DOHH2 (cell line): ENCODE results near the gene MAP4K2.

Source experiments
- H3F3A ChIP-seq: fragments of 200-600 bp; sonication (generic), shearing (Covaris generic); 2 replicates; pipeline ENCODE4 v1.6.0; 2016; ENCODE audit warnings: antibody characterized with exemption, mild to moderate bottlenecking; ENCODE audit not compliant: control insufficient read depth, insufficient read depth
- H3K27ac ChIP-seq: fragments of 200-600 bp; sonication (generic); 2 replicates; pipeline ENCODE4 v1.5.1; 2014; ENCODE audit warnings: low read depth, mild to moderate bottlenecking, low read length, moderate library complexity
- H3K27me3 ChIP-seq: fragments of 200-600 bp; sonication (generic); 2 replicates; pipeline ENCODE4 v1.6.1; 2014; ENCODE audit warnings: mild to moderate bottlenecking, low read length, mixed read lengths; ENCODE audit not compliant: control insufficient read depth
- H3K36me3 ChIP-seq: fragments of 200-600 bp; sonication (generic); 2 replicates; pipeline ENCODE4 v1.6.1; 2014; ENCODE audit warnings: mild to moderate bottlenecking, low read length, moderate library complexity, mixed read lengths; ENCODE audit not compliant: control insufficient read depth
- H3K4me1 ChIP-seq: fragments of 200-600 bp; sonication (generic); 2 replicates; pipeline ENCODE4 v1.6.1; 2014; ENCODE audit warnings: mild to moderate bottlenecking, low read length, mixed read lengths; ENCODE audit not compliant: control insufficient read depth
- H3K4me2 ChIP-seq: fragments of 200-600 bp; sonication (generic); 2 replicates; pipeline ENCODE4 v1.6.0; 2014; ENCODE audit warnings: mild to moderate bottlenecking, low read length, moderate library complexity
- H3K4me3 ChIP-seq: fragments of 200-600 bp; sonication (generic); 2 replicates; pipeline ENCODE4 v1.5.1; 2014; ENCODE audit warnings: mild to moderate bottlenecking, low read length, mixed read lengths
- H3K79me2 ChIP-seq: fragments of 200-600 bp; sonication (generic); 2 replicates; pipeline ENCODE4 v1.6.1; 2014; ENCODE audit warnings: mild to moderate bottlenecking, low read length, mixed read lengths; ENCODE audit not compliant: control insufficient read depth
- H3K9me2 ChIP-seq: fragments of 200-600 bp; sonication (generic); replicated peaks from 2 replicates; pipeline ENCODE4 v1.6.1; 2014; ENCODE audit warnings: mild to moderate bottlenecking, low read length, mixed read lengths; ENCODE audit not compliant: control insufficient read depth
- H3K9me3 ChIP-seq: fragments of 200-600 bp; sonication (generic); 2 replicates; pipeline ENCODE4 v1.6.1; 2014; ENCODE audit warnings: antibody characterized with exemption, low read length, mixed read lengths; ENCODE audit not compliant: control insufficient read depth, insufficient read depth
- H4K20me1 ChIP-seq: fragments of 200-600 bp; sonication (generic); 2 replicates; pipeline ENCODE4 v1.6.0; 2014; ENCODE audit warnings: low read depth, mild to moderate bottlenecking, antibody characterized with exemption, low read length, moderate library complexity; ENCODE audit not compliant: control insufficient read depth, insufficient read depth
- EZH2phosphoT487 ChIP-seq: fragments of 200-600 bp; sonication (generic); IDR thresholded peaks from 2 replicates; pipeline ENCODE4 v1.6.1; 2017; ENCODE audit warnings: borderline replicate concordance, mild to moderate bottlenecking, antibody characterized with exemption, low read length, moderate library complexity, mixed read lengths
- TF ChIP-seq, protein P1 (sequence below): fragments of 200-600 bp; sonication (generic); IDR thresholded peaks from one replicate; pipeline ENCODE4 v1.5.1; 2014; ENCODE audit warnings: antibody characterized with exemption, mild to moderate bottlenecking, low read depth, low read length; ENCODE audit not compliant: poor library complexity, severe bottlenecking

The MAP4K2 gene

GRCh38 chr11:64768300-64768694, 34.7 kb downstream of the MAP4K2 start:
- Histone ChIP-seq H3K4me3 (no peak overlapping the region), H3K27ac (0 out of 2 replicates have a peak overlapping the region, but pooled peaks have one; percentile 5), H3K9me2 (no peaks in the 10 kb centered on the region), H3K36me3 (peaks cover 99% of the 10 kb centered on the region), H3K27me3 (no peaks in the 10 kb centered on the region), H3K9me3 (no peaks in the 10 kb centered on the region), H3K4me1 (peaks cover 77% of the 10 kb centered on the region), H3F3A (peaks cover 80% of the 10 kb centered on the region), H4K20me1 (peaks cover 55% of the 10 kb centered on the region), H3K4me2 (no peak overlapping the region), H3K79me2 (peaks cover 70% of the 10 kb centered on the region)
- TF ChIP-seq EZH2phosphoT487: no peak
- TF ChIP-seq, protein P1, sequence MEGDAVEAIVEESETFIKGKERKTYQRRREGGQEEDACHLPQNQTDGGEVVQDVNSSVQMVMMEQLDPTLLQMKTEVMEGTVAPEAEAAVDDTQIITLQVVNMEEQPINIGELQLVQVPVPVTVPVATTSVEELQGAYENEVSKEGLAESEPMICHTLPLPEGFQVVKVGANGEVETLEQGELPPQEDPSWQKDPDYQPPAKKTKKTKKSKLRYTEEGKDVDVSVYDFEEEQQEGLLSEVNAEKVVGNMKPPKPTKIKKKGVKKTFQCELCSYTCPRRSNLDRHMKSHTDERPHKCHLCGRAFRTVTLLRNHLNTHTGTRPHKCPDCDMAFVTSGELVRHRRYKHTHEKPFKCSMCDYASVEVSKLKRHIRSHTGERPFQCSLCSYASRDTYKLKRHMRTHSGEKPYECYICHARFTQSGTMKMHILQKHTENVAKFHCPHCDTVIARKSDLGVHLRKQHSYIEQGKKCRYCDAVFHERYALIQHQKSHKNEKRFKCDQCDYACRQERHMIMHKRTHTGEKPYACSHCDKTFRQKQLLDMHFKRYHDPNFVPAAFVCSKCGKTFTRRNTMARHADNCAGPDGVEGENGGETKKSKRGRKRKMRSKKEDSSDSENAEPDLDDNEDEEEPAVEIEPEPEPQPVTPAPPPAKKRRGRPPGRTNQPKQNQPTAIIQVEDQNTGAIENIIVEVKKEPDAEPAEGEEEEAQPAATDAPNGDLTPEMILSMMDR: no peak

- Histone ChIP-seq H4K20me1 (peaks cover 55% of the 10 kb centered on the region), H3K36me3 (peaks cover 99% of the 10 kb centered on the region), H3K27ac (0 out of 2 replicates have a peak overlapping the region, but pooled peaks have one; percentile 5), H3K4me1 (peaks cover 77% of the 10 kb centered on the region), H3K4me2 (no peak overlapping the region), H3F3A (peaks cover 80% of the 10 kb centered on the region), H3K79me2 (peaks cover 63% of the 10 kb centered on the region), H3K4me3 (no peak overlapping the region), H3K9me3 (no peaks in the 10 kb centered on the region), H3K27me3 (no peaks in the 10 kb centered on the region), H3K9me2 (no peaks in the 10 kb centered on the region)
- no peak for TF ChIP-seq EZH2phosphoT487
- TF ChIP-seq, protein P1: peak; percentile 97
Observed at GRCh38 chr11:64767344-64768299, 35.4 kb downstream of the MAP4K2 start.

DNA sequence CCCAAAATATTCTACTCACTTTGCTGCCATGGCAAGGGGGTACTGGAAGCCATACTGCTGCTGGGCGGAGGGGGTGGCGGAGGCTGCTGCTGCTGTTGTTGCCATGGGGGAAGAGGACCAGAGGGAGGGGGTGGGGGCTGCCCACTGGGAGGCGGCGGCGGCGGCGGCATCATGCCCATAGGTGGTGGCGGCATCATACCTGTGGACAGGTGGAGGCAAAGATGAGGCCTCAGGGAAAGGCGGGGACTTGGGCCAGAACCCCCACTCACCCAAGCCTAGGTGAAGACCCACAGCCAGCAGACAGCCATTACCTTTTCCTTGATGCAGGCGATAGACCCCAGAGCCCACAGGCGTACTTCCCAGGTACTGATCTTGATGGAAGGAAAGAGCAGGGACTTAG, 36.1 kb downstream of the MAP4K2 start:
- peaks cover 78% of the 10 kb centered on the region for H3F3A ChIP-seq
- no peak overlapping the region for H3K27ac ChIP-seq
- H3K27me3 ChIP-seq: no peaks in the 10 kb centered on the region
- no peaks in the 10 kb centered on the region for H3K9me2 ChIP-seq
- TF ChIP-seq, protein P1: no peak
- H3K4me3 ChIP-seq: no peak overlapping the region
- no peak overlapping the region for H3K4me2 ChIP-seq
- H3K9me3 ChIP-seq: no peaks in the 10 kb centered on the region
- H4K20me1 ChIP-seq: peaks cover 58% of the 10 kb centered on the region
- H3K4me1 ChIP-seq: peaks cover 77% of the 10 kb centered on the region
- H3K79me2 ChIP-seq: peaks cover 55% of the 10 kb centered on the region
- peaks cover 97% of the 10 kb centered on the region for H3K36me3 ChIP-seq
